Peyer's patch (tissue), 4 donors: ENCODE data around the gene ITM2C. TPM values are rescaled to one million over a fixed set of nuclear protein-coding genes. Genes with fewer than 3 reads are reported as not detected.

Source experiments
- DNase-seq, 3 donors: peaks; one replicate each; pipeline ENCODE4 v3.0.0-alpha.2; 2017 to 2019
- H3K27ac ChIP-seq, 4 donors: fragments of 200-600 bp; sonication (generic); one replicate each; pipeline ENCODE4 v1.5.1; 2016 to 2019
- H3K27me3 ChIP-seq, 2 donors: fragments of 200-600 bp; sonication (generic); one replicate each; pipeline ENCODE4 v1.5.1; 2019
- H3K36me3 ChIP-seq, 3 donors: fragments of 200-600 bp; sonication (generic); one replicate each; pipeline ENCODE4 v1.5.1; 2016 to 2019
- H3K4me1 ChIP-seq, 4 donors: fragments of 200-600 bp; sonication (generic); one replicate each; pipeline ENCODE4 v1.5.1; 2016 to 2019
- H3K4me3 ChIP-seq, 4 donors: fragments of 200-600 bp; sonication (generic); 1 replicate in 3 of 4; 2 replicates in 1 of 4; pipeline ENCODE4 v1.5.1; 2016 to 2019; ENCODE audit warnings: mild to moderate bottlenecking in 1 of 4
- H3K9me3 ChIP-seq, 4 donors: fragments of 200-600 bp; sonication (generic); one replicate each; pipeline ENCODE4 v1.5.1; 2016 to 2019; ENCODE audit warnings: mild to moderate bottlenecking in 1 of 4
- POLR2A ChIP-seq, 2 donors: fragments of 450-650 bp; IDR thresholded peaks; one replicate each; pipeline ENCODE4 v1.5.1; 2017; ENCODE audit warnings: antibody characterized with exemption in 2 of 2, mild to moderate bottlenecking in 2 of 2, moderate library complexity in 2 of 2
- total RNA-seq, 4 donors: library from RNA; depleted of rRNA; stranded (reverse); fragments of >200 nt; gene quantifications; one replicate each; pipeline ENCODE4 v1.1.0, GENCODE V29; 2016
- TF ChIP-seq, protein P1 (sequence below), 6 experiments: fragments of 450-650 bp in 4 of 6; fragments of 200-600 bp in 2 of 6; sonication (generic) in 1 of 6; IDR thresholded peaks; one replicate each; pipeline ENCODE4 v1.5.1; 2017 to 2019; ENCODE audit warnings: antibody characterized with exemption in 6 of 6, mild to moderate bottlenecking in 3 of 6, moderate library complexity in 1 of 6

Gene ITM2C
- total RNA-seq, 4 donors from 2014 or later: 69.3 to 710 (median 610) TPM

DNA sequence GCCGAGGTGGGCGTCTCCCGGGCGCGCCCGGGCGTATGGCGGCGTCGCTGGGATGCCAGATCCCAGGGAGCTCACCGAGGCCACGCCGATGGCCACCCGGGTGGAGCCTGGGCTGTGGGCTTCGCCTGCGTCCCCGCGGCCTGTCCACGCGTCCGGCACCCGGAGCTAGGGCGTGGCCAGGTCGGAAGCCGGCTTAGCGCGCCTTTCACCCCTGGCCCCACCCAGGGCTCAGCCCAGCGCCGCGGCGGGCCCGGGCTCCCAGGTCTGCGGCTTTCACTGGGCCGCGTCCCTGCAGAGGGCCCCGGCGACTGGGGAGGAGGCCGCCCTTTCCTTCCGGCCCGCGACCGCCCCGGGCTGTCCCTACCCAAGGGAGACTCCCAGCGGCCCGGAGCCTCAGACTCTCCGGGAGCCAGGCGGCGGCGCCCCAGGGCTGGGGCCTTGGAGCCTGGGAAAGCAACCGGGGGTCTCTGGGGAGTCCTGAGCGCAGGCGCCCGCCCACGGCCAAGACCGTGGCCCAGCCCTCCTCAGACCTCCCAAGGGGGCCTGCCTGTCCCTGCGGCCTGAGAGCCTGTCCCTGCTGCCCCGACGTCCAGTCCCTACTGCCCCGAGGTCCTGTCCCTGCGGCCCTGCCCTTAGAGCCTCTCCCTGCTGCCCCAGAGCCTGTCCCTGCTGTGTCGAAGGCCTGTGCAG, 36.3 kb upstream of the ITM2C start:
- Histone ChIP-seq H3K36me3 (no peaks in the 10 kb centered on the region), H3K4me1 (peaks cover 0 to 9% (median 4%) of the 10 kb centered on the region in 4 donors), H3K9me3 (no peaks in the 10 kb centered on the region), H3K27ac (no peak overlapping the region), H3K27me3 (peaks cover 0 to 15% of the 10 kb centered on the region in 2 donors), H3K4me3 (peak overlapping the region; percentile 18 to 46 (median 44))
- TF ChIP-seq, protein P1, sequence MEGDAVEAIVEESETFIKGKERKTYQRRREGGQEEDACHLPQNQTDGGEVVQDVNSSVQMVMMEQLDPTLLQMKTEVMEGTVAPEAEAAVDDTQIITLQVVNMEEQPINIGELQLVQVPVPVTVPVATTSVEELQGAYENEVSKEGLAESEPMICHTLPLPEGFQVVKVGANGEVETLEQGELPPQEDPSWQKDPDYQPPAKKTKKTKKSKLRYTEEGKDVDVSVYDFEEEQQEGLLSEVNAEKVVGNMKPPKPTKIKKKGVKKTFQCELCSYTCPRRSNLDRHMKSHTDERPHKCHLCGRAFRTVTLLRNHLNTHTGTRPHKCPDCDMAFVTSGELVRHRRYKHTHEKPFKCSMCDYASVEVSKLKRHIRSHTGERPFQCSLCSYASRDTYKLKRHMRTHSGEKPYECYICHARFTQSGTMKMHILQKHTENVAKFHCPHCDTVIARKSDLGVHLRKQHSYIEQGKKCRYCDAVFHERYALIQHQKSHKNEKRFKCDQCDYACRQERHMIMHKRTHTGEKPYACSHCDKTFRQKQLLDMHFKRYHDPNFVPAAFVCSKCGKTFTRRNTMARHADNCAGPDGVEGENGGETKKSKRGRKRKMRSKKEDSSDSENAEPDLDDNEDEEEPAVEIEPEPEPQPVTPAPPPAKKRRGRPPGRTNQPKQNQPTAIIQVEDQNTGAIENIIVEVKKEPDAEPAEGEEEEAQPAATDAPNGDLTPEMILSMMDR (IDR thresholded peaks at IDR 0.05): no peak
- no peak for TF ChIP-seq POLR2A (IDR thresholded peaks at IDR 0.05)
- DNase-seq: no peak

DNA sequence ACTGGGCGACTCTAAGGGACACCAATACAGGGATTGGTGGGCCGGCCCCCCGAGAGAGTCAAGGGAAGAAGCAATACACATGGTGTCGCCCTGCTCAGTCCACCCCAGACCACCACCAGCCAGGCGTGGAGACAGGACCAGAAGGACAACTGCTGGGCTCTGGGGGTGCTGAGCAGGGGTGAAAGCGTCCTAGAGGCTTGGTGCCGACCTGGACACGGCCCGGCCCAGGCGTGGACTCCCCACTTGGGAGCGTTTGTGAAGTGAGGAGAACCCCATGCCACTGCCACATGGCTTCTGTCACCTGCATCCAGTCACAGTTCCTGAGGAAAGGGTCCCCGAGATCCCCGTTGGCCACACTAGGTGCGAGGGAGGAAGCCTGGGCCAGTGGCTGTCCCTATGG, 35.4 kb upstream of the ITM2C start:
- Histone ChIP-seq H3K36me3 (no peaks in the 10 kb centered on the region), H3K4me3 (no peak overlapping the region), H3K4me1 (peaks cover 0 to 9% (median 4%) of the 10 kb centered on the region in 4 donors), H3K9me3 (no peaks in the 10 kb centered on the region), H3K27ac (no peak overlapping the region), H3K27me3 (peaks cover 0 to 15% of the 10 kb centered on the region in 2 donors)
- no peak for DNase-seq
- TF ChIP-seq POLR2A (IDR thresholded peaks at IDR 0.05): no peak
- TF ChIP-seq, protein P1 (IDR thresholded peaks at IDR 0.05): no peak

DNA sequence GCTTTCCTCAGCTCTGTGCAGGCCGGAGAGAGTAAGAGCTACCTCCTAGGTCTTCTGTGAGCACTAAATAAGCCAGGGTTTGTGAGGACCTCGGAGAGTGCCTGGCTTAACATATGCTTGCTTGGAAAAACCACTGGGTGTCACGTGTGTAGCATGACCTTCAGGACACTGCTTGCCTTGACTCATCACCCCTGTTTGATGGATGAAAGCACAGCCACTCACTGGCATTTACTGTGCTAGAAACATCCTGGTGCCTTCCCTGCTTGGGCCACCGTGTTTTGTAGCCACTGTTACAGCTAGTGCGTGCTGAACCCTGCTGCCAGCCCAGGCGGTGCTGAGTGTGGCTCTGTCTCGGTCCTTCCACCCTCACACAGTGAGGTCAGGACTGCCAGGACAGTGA, 34.8 kb upstream of the ITM2C start:
- peaks cover 0 to 15% of the 10 kb centered on the region in 2 donors for H3K27me3 ChIP-seq
- H3K36me3 ChIP-seq: no peaks in the 10 kb centered on the region
- H3K4me1 ChIP-seq: peaks cover 0 to 9% (median 4%) of the 10 kb centered on the region in 4 donors
- TF ChIP-seq, protein P1 (IDR thresholded peaks at IDR 0.05): no peak
- TF ChIP-seq POLR2A (IDR thresholded peaks at IDR 0.05): no peak
- no peak overlapping the region for H3K27ac ChIP-seq
- H3K9me3 ChIP-seq: no peaks in the 10 kb centered on the region
- H3K4me3 ChIP-seq: no peak overlapping the region
- no peak for DNase-seq

DNA sequence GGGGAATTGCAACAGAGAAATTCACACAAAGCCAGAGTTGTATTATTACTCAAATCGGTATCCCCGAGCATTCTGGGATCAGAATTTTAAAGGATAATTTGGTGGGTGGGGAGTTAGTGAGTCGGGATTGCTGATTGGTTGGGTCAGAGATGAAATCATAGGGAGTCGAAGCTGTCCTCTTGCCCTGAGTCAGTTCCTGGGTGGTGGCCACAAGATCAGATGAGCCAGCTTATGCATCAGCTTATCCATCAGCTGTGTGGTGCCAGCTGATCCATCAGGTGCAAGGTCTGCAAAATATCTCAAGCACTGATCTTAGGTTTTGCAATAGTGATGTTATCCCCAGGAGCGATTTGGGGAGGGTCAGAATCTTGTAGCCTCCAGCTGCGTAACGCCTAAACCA, 34.3 kb upstream of the ITM2C start:
- no peaks in the 10 kb centered on the region for H3K9me3 ChIP-seq
- TF ChIP-seq, protein P1 (IDR thresholded peaks at IDR 0.05): no peak
- no peak for TF ChIP-seq POLR2A (IDR thresholded peaks at IDR 0.05)

DNA sequence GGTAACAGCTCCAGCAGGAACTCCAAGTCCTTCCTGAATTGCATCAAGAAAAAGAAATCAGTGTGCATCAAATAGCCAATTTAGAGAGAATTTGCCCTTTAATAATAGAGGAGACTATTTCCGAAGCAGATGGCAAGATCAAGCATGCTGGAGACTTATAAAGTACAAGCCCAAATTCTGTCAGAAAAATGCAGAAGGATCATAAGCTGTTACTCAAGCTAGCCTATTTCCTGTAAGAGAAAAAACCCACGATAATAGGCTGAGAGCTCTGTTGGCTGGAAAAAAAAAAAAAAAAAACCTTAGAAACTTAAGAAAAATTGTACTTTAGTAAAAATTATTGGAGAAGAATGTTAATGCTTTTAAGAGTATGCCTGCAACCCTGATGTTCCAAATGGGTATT, 24.4 kb upstream of the ITM2C start:
- peaks cover 0 to 3% (median 0%) of the 10 kb centered on the region in 4 donors for H3K4me1 ChIP-seq
- no peak overlapping the region for H3K27ac ChIP-seq
- DNase-seq: no peak
- no peaks in the 10 kb centered on the region for H3K27me3 ChIP-seq
- no peaks in the 10 kb centered on the region for H3K36me3 ChIP-seq
- no peak overlapping the region for H3K4me3 ChIP-seq
- TF ChIP-seq, protein P1 (IDR thresholded peaks at IDR 0.05): no peak
- no peak for TF ChIP-seq POLR2A (IDR thresholded peaks at IDR 0.05)
- H3K9me3 ChIP-seq: peaks cover 0 to 4% (median 0%) of the 10 kb centered on the region in 4 donors

More for the DNA sequence above, 34.3 kb upstream of the ITM2C start:
- peaks cover 0 to 15% of the 10 kb centered on the region in 2 donors for H3K27me3 ChIP-seq
- H3K4me1 ChIP-seq: peaks cover 0 to 9% (median 4%) of the 10 kb centered on the region in 4 donors
- no peak overlapping the region for H3K4me3 ChIP-seq
- no peak for DNase-seq
- H3K27ac ChIP-seq: no peak overlapping the region
- H3K36me3 ChIP-seq: no peaks in the 10 kb centered on the region
